ENCODE measurements around the gene PUS7L. TPM values are rescaled to one million over a fixed set of nuclear protein-coding genes. Genes with fewer than 3 reads are reported as not detected.

Gene PUS7L
- total and polyA plus RNA-seq, 2 donors (not counting 1 experiment from before 2014, with no cell fraction given): 2.6 to 23.5 TPM

DNA sequence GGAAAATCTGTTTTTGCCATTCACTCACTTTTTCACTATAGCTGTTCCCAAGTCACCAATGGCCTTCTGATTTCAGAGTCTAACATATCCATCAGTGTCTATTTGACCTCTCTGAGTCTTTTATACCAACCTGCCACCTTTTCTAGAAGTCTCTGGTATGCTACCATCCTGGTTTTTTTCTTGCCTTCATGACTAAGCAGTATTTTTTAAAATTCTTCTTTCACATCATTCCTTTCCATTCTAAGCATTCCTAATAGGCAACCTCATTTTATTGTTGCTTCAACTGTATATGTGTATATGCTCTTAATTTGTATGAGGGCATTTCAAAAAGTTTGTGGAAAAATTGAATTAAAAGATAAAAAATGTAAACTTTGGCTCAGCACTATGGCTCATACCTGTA lies 5.2 kb upstream of the PUS7L start:
- no peaks in the 10 kb centered on the region for H3K9me3 Mint-ChIP-seq (ENCODE audit: insufficient read depth)
- H3K9ac ChIP-seq (ENCODE audit: low read length): no peak overlapping the region
- intact Hi-C loops (cut with micrococcal nuclease): no loop called here
- no peak overlapping the region for H3K27ac Mint-ChIP-seq
- H3K36me3 ChIP-seq (replicated peaks in 1 of 2; ENCODE audit: control extremely low read depth in 1 of 2, control insufficient read depth in 1 of 2, extremely low read depth in 1 of 2, insufficient read depth in 2 of 2, low read length in 1 of 2): peaks cover 4 to 8% of the 10 kb centered on the region in 2 experiments
- H3K4me1 Mint-ChIP-seq: peaks cover 38% of the 10 kb centered on the region
- H3K4me3 Mint-ChIP-seq: no peak overlapping the region
- H3K27me3 Mint-ChIP-seq: no peaks in the 10 kb centered on the region
- H3K27me3 ChIP-seq (replicated peaks in 1 of 4; ENCODE audit: control extremely low read depth in 1 of 4, control insufficient read depth in 3 of 4, insufficient read depth in 4 of 4, low read length in 3 of 4): no peaks in the 10 kb centered on the region
- no peak overlapping the region for H3K4me3 ChIP-seq (ENCODE audit: control extremely low read depth in 1 of 5, extremely low read depth in 1 of 5, insufficient read depth in 1 of 5, low read depth in 2 of 5, low read length in 4 of 5)
- peaks cover 27 to 28% of the 10 kb centered on the region in 2 donors for H3K4me1 ChIP-seq (ENCODE audit: control insufficient read depth in 2 of 2, insufficient read depth in 2 of 2, low read length in 2 of 2)
- ChIA-PET CTCF (interaction anchor here (0.6 kb wide), 1 partner anchor 12 kb away, joined by 4 read pairs; no protein-coding TSS in a partner anchor), POLR2A (no interaction called here)
- DNase-seq: no peak
- no peak for TF ChIP-seq EZH2 (IDR thresholded peaks at IDR 0.05; ENCODE audit: borderline replicate concordance, insufficient read depth, low read depth, low read length, poor library complexity, severe bottlenecking)
- TF ChIP-seq, protein P1, sequence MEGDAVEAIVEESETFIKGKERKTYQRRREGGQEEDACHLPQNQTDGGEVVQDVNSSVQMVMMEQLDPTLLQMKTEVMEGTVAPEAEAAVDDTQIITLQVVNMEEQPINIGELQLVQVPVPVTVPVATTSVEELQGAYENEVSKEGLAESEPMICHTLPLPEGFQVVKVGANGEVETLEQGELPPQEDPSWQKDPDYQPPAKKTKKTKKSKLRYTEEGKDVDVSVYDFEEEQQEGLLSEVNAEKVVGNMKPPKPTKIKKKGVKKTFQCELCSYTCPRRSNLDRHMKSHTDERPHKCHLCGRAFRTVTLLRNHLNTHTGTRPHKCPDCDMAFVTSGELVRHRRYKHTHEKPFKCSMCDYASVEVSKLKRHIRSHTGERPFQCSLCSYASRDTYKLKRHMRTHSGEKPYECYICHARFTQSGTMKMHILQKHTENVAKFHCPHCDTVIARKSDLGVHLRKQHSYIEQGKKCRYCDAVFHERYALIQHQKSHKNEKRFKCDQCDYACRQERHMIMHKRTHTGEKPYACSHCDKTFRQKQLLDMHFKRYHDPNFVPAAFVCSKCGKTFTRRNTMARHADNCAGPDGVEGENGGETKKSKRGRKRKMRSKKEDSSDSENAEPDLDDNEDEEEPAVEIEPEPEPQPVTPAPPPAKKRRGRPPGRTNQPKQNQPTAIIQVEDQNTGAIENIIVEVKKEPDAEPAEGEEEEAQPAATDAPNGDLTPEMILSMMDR (IDR thresholded peaks at IDR 0.05): no peak
- no peak overlapping the region for H3K27ac ChIP-seq (ENCODE audit: low read length in 2 of 2)
- ATAC-seq (ENCODE audit: low read depth): no peak
- peaks cover 71% of the 10 kb centered on the region for H3K79me2 ChIP-seq (ENCODE audit: control insufficient read depth, insufficient read depth, low read length)
- no peaks in the 10 kb centered on the region for H3K9me3 ChIP-seq (ENCODE audit: control extremely low read depth in 1 of 3, control insufficient read depth in 2 of 3, insufficient read depth in 1 of 3, low read length in 2 of 3)
- no peak overlapping the region for H3K4me2 ChIP-seq (replicated peaks; ENCODE audit: low read depth, low read length, poor library complexity, severe bottlenecking)
- peaks cover 15% of the 10 kb centered on the region for H4K20me1 ChIP-seq (ENCODE audit: control insufficient read depth, insufficient read depth, low read length, poor library complexity, severe bottlenecking)
- H2AFZ ChIP-seq (ENCODE audit: insufficient read depth, low read depth, low read length, poor library complexity, severe bottlenecking): no peak overlapping the region

DNA sequence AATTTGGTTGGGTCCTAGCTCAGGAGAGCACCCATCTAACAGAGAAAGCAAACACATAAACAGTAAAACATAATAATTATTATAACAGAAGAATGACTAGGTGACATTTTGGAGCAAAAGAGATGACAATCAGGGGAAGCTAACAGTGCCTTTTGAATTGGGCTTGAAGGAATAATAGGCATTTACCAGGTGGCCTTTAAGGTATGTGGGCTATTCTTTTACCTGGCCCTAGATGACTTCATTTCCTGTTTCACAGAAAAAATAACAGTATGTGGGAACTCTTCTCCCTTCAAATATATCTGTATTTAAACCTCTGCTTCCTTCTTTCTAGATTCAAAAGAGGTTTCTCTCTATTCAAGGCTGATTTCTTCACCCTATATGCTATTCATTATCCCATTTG lies 4.0 kb upstream of the PUS7L start:
- Histone ChIP-seq H3K36me3 (replicated peaks in 1 of 2; ENCODE audit: control extremely low read depth in 1 of 2, control insufficient read depth in 1 of 2, extremely low read depth in 1 of 2, insufficient read depth in 2 of 2, low read length in 1 of 2) (peaks cover 0 to 4% of the 10 kb centered on the region in 2 experiments), H3K9ac (ENCODE audit: low read length) (no peak overlapping the region), H3K27me3 (replicated peaks in 1 of 4; ENCODE audit: control extremely low read depth in 1 of 4, control insufficient read depth in 3 of 4, insufficient read depth in 4 of 4, low read length in 3 of 4) (no peaks in the 10 kb centered on the region), H3K79me2 (ENCODE audit: control insufficient read depth, insufficient read depth, low read length) (peaks cover 81% of the 10 kb centered on the region), H3K4me1 (ENCODE audit: control insufficient read depth in 2 of 2, insufficient read depth in 2 of 2, low read length in 2 of 2) (peaks cover 34 to 35% of the 10 kb centered on the region in 2 donors), H3K4me2 (replicated peaks; ENCODE audit: low read depth, low read length, poor library complexity, severe bottlenecking) (peak overlapping the region; percentile 15), H4K20me1 (ENCODE audit: control insufficient read depth, insufficient read depth, low read length, poor library complexity, severe bottlenecking) (peaks cover 15% of the 10 kb centered on the region), H3K27ac (ENCODE audit: low read length in 2 of 2) (no peak overlapping the region), H3K9me3 (ENCODE audit: control extremely low read depth in 1 of 3, control insufficient read depth in 2 of 3, insufficient read depth in 1 of 3, low read length in 2 of 3) (no peaks in the 10 kb centered on the region), H2AFZ (ENCODE audit: insufficient read depth, low read depth, low read length, poor library complexity, severe bottlenecking) (no peak overlapping the region), H3K4me3 (ENCODE audit: control extremely low read depth in 1 of 5, extremely low read depth in 1 of 5, insufficient read depth in 1 of 5, low read depth in 2 of 5, low read length in 4 of 5) (no peak overlapping the region)
- ATAC-seq (ENCODE audit: low read depth) (no peak), DNase-seq (no peak)
- Mint-ChIP-seq H3K27me3 (no peaks in the 10 kb centered on the region), H3K27ac (no peak overlapping the region), H3K4me1 (peaks cover 48% of the 10 kb centered on the region), H3K4me3 (no peak overlapping the region), H3K9me3 (ENCODE audit: insufficient read depth) (no peaks in the 10 kb centered on the region)
- no peak for TF ChIP-seq EZH2 (IDR thresholded peaks at IDR 0.05; ENCODE audit: borderline replicate concordance, insufficient read depth, low read depth, low read length, poor library complexity, severe bottlenecking)
- TF ChIP-seq, protein P1 (IDR thresholded peaks at IDR 0.05): no peak
- intact Hi-C loops (cut with micrococcal nuclease): no loop called here
- ChIA-PET CTCF (interaction anchor here (1.2 kb wide), 1 partner anchor 44 kb away, joined by 4 read pairs; the partner anchor contains the start of gene TWF1), POLR2A (no interaction called here)
